GM21381 (cell line): Measurements from ENCODE around the gene ALPK3.

Source experiments
- ATAC-seq: cut with Tn5 transposase; IDR thresholded peaks from one replicate; pipeline ENCODE4 v1.9.1; 2021; ENCODE audit warnings: mild to moderate bottlenecking, moderate library complexity; ENCODE audit not compliant: unreplicated experiment

ALPK3 gene

GRCh38 chr15:84889313-84889990 lies 72.3 kb downstream of the ALPK3 start:
- no peak for ATAC-seq

DNA sequence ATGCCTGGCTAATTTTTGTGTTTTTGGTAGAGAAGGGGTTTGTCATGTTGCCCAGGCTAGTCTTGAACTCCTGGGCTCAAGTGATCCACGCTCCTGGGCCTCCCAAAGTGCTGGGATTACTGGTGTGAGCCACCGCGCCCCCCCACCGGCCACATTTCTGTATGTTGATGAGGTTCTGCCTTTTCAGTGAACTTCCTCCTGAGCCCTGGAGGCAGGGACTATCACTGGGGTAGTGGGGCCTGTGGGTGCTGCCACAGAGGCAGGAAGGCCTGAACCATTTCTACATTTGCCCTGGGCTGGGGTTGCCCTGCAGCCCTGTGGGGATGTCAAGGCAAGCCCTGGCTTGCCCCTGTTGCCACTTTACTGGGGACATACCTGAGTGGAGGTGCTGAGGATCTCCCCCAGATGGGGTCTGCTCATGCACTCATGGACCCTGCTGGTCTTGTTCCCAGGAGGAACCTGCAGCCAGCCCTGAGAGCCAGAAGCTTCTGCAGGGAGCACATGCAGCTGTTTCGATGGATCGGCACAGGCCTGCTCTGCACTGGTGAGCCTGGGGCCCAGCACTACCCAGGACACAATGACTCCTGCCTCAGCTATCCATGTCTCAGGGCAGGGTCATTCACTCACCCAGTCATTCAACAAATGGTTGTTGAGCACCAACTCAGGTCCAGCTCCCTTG lies 73.0 kb downstream of the ALPK3 start:
- ATAC-seq: no peak

DNA sequence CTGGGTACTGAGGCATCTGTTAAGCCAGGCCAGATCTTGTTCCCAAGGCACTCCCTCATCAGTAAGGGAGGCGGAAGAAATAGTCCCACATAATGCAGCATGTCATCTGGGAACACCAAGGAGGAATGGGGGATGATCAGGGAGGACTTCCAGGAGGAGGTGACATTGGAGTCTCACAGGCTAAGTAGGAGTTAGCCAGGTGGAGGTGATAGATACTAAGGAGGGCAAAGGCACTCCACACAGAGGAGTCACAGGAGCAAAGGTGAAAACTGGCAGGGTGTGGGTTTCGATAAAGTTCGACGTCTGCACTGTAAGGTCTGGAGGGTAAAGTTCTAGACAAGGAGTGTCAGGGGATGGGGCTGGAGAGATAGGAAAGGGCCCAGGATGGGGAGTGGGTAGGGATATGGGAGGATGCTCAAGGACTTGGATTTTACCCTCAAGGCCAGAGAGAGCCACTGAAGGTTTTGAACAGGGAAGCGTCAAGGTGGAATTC lies 73.6 kb downstream of the ALPK3 start:
- ATAC-seq: no peak

- ATAC-seq: no peak
Measured at GRCh38 chr15:84891339-84891738, 74.2 kb downstream of the ALPK3 start.

DNA sequence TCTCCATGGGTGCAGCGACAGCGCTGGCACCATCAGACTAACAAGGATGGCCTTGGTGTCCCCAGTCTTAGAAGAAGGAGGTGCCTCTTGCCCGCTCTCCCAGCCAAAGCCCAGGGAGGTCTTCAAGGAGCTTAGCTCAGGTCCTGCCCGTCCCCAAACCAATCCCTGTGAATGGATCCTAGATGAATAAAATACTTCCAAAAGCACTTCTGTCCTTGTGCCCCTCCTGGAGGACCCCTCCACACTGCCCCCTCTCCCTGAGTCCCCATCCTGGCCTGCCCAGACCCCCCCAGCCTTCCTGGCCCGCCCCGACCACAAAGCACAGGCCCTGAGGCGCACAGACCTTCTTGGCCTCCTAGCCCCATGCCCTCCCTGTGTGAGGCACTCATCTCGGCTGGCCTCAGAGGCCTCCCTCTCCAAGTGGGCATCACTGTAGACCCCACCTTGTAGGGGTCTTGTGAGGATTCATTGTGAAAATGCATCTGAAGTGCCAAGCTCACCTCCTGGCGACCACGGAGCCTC lies 75.7 kb downstream of the ALPK3 start:
- ATAC-seq: no peak

DNA sequence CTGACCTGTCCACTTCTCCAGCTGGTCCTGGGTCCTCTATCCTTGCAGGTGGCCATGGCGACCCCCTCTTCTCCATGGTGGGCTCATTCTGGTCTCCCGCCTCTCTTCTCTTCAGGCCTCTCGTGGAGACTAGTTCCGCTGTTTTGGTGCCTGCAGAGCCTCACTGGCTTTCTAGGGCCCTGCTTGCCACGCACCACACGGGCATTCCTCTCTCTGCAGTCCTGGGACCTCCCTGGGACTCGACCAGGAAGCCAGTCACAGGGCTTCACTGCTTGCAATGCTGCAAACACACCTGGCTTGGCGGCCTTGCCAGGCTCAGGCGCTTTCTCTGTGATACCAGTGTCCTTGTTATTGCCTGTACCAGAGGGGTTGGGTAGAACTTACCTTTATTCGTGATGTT lies 76.5 kb downstream of the ALPK3 start:
- ATAC-seq: no peak

- ATAC-seq: no peak
Measured at GRCh38 chr15:84894736-84895425, 77.7 kb downstream of the ALPK3 start.

DNA sequence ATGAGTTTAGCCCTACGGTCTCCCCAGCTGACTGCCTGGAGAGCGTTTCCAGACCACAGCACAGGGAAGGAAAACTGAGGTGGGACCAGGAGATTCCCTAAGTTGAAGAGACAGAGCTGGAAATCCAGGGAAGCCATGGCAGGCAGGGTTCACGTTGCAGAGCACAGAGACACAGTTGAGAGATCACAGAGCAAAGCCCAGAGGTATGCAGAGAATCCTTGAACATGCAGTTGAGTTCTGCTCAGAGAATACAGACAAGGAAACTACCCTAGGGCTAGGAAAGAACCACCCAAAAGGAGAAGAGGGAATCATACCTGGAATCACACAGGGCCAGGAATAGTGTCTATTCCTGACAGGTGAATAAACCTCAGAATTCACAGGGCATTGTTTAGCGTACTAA lies 81.6 kb downstream of the ALPK3 start:
- ATAC-seq: no peak

GRCh38 chr15:84899750-84900149 lies 82.6 kb downstream of the ALPK3 start:
- ATAC-seq: no peak

GRCh38 chr15:84901540-84901939 lies 84.4 kb downstream of the ALPK3 start:
- ATAC-seq: no peak

DNA sequence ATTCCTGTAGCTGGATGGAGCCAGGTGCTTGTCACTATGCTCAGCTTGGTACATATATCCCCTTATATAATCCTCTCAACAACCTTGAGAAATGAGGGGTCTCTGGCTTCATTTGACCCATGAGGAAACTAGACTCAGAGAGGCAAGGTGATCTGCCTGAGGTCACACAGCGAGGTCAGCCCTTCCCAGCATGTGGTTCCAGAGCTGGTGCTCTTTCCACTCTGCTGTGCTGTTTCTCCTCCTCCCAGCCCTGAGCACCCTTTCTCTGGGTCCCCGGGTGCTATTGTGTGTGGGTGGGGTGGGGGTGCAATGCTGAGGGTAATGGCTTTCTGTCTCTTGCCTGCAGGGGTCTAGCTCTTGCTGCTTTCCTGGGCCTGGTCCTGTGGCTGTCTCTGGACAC lies 86.6 kb downstream of the ALPK3 start:
- no peak for ATAC-seq

- no peak for ATAC-seq
Measured at GRCh38 chr15:84904419-84904818, 87.3 kb downstream of the ALPK3 start.

DNA sequence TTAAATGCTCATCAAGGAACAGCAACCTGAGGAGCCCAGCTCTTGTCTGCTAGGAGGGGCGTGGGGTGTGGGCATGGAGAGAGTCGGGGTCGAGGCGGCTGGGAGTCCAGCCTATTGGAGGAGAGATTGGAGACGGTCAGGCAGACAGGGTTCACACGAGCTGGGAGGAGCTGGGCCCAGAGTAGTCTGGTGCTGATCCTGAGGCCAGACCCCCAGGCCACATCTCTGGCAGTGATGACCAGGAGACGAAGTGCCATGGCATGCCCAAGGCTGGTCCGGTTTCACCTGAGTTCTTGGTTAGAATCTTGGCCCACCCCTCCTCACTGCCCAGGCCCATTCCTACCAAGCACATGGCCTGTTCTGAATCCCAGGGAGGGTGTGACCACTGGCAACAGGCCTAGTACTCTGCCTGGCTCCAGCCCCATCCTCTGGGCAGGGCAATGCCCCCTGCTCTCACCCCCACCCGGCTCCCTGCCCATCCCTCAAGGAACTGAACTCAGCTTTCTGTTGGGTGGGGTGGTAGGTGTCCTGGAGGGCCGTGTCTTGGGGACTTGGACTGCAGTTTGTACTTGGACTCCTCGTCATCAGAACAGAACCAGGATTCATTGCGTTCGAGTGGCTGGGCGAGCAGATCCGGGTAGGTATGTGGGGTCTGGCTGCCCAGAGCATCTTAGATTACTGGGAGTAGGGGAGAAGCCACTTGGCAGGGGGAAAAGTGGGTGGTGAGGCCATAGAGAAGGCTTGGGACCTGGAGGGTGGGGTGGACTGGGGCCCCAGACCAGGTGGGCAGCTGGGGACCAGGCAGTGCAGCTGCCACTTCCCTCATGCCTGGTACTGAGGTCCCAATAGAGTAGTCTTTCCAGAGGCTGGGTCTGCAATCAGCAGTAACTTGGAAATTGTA lies 88.1 kb downstream of the ALPK3 start:
- no peak for ATAC-seq

DNA sequence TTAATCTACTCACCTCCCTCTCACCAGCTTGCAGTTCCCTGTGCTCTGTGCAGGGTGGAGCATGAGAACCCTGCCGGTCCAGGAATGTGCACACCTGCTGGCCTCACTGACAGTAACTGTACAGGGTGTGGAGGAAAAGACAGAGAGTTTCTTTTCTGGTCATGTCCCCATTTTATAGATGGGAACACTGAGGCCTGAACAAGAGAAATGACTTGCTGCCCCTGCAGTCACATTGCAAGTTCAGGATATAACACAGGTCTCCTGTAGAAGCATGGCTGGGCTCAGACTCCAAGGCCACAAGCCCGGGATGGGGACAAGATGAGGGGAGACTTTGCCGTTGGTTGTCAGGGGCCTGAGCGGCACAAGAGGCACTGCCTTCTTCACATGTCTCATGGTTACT lies 90.6 kb downstream of the ALPK3 start:
- ATAC-seq: no peak

DNA sequence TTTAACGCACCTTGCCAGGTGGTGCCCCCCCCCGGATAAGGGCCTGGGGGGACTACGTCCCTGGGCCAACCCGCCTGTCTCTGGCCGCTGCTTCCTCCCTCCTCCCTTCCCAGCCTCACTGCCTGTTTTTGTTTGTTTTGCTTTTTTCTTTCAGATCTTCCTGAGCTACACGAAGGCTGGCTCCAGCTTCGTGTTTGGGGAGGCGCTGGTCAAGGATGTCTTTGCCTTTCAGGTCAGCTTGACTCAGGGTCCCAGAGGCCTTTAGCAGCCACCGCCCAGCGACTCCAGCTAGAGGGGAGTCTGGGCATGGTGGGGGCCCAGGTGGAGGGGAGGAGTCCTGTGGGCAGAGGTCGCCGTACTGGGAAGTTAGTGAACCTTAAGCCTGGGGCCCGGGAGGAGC lies 91.4 kb downstream of the ALPK3 start:
- ATAC-seq: no peak

DNA sequence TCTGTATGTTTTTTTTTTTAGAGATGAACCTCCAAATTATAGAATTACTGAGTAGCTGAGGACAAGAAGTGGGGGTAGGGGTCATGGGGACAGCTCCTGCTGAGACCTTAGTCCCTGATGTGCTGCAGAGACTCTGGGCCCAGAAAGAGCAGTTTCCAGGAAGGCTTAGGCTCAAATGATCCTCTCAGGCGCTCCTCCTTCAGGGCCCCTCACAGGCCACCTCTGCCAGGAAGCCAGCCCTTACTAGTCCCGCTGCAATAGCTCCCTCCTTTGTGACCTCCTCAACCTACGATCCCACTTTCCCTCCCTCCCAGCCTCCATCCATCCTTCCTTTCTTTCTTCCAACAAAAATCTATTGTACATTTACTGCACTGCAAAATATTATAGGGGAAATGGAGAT lies 91.9 kb downstream of the ALPK3 start:
- ATAC-seq: no peak

DNA sequence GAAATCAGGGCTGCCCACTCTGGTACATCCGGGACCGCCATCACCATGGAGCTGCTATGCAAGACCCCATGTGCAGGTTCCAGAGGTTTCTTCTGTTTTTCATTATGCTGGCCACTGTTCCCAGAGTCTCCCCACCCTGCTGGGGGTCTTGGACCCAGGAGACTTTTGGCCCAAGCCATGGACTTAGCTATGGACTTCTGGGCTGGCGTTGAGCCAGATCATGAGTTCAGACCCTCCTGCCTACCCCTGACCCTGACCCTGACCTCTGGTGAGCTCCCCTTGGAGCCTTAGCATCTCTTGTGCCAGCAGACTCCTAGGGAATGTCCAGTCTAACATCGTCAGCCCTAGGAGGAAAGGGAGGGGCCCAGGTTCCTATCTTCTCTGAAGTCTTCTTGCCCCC lies 92.6 kb downstream of the ALPK3 start:
- no peak for ATAC-seq

DNA sequence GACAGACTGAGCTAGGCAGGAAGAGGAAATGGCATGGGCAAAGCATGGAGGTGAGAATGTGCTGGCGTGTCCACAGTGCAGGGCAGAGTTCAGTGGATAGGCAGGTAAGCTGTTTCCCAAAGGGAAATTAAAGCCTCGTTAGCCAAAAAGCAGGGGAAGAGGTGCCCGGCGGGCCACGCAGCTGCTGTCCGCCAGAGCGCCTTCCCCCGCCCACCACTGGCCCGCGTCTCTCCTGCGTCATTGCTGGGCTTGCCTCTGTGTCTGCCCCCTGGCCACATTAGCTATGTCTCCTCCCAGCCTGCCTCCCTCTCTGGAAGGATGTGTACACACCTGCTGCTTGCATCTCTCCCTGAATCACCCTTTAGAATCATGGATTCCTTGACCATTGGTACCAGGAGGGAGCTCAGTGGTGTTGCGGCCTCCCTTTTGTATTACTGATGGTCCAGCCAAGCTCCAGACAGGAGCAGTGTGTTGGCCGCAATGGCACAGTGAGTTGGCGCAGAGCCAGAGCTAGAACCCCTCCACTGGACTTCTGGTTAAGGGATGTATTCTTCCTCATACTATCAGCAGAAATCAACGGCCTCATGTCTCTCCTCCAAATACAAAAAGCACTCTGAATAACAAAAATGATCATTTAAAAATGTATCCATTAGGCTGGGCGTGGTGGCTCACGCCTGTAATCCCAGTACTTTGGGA lies 93.9 kb downstream of the ALPK3 start:
- no peak for ATAC-seq

DNA sequence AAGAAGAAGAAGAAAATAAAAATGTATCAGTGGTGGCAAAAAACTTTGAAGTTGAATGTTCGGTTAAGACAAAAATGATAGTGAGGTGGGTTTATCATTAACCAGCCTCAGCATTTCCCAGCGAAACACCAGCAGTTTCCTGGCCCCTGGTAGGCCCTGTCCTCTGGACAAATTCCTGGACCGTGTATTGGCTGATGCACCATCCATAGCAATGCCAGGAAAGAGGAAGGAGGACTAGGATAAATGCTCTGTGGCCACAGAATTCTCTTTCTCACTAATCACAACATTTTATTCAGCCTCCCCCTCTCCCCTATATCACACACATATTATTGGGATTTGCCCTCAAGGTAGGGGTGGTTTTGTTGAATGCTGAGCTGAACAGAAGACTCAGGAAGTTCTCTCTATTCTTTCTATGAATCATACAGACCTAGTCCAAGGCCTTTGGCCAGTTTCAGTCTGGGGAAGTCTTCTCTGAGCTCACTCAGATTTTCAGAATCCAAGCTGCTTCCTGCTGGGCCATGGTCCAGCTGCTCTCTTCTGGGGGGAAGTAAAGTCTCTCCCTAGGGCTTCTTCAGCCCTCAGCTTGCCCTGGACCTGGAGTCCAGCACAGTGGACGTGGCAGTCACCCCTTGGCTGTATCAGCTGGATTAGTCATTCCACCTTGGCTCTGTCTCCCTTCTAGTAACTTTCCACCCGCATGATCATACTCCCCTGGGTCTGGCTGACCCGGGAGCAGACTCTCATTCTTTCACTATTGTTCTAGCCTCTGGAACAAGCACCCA lies 94.9 kb downstream of the ALPK3 start:
- ATAC-seq: no peak

DNA sequence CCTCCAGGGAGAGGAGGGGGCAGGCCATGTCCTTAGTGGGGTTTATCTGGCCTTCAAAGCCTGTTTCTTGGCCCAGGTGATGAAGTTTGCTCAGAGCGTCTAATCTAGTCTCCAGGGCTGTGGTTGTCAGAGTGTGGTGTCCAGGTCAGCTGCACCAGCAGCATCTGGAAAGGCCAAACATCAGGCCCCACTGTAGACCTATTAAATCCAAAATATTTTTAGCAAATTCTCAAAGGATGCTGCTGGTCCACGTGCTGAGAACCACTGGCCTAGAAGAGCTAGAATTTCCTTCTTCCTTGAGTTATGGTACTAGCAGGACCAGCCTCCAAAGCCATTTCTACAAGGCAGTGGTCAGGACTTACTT lies 96.2 kb downstream of the ALPK3 start:
- ATAC-seq: no peak
